GM12801 (cell line): ENCODE results near the gene PRDM1.

Source experiments
- CTCF ChIP-seq: IDR thresholded peaks from one replicate; pipeline ENCODE4 v1.5.1; 2011; ENCODE audit warnings: control low read depth; ENCODE audit not compliant: insufficient read length; ENCODE audit errors: extremely low read depth

PRDM1 gene

GRCh38 chr6:106120006-106120405, 33.9 kb downstream of the PRDM1 start:
- TF ChIP-seq CTCF, result no peak

GRCh38 chr6:106120406-106120805, 34.3 kb downstream of the PRDM1 start:
- no peak for TF ChIP-seq CTCF

GRCh38 chr6:106122306-106122918, 36.3 kb downstream of the PRDM1 start:
- no peak for TF ChIP-seq CTCF

- TF ChIP-seq CTCF, result no peak
Observed at GRCh38 chr6:106122938-106123656, 37.0 kb downstream of the PRDM1 start.

GRCh38 chr6:106124015-106124414, 37.9 kb downstream of the PRDM1 start:
- no peak for TF ChIP-seq CTCF

- no peak for TF ChIP-seq CTCF
Observed at GRCh38 chr6:106124437-106125430, 38.6 kb downstream of the PRDM1 start.

- TF ChIP-seq CTCF, result no peak
Observed at GRCh38 chr6:106125925-106126435, 39.8 kb downstream of the PRDM1 start.
